SJSA1 (cell line): ENCODE results near the gene CACNG7. TPM values are rescaled to one million over a fixed set of nuclear protein-coding genes. Genes with fewer than 3 reads are reported as not detected.

Source experiments
- total RNA-seq: library from RNA; depleted of rRNA; stranded (reverse); fragments of >200 nt; shearing (Covaris generic); gene quantifications from 2 replicates; pipeline ENCODE4 v1.2.3, GENCODE V29; 2014; rRNA removed

CACNG7 gene
- total RNA-seq, 1 experiment from 2014 or later = not detected

Other genes starting within 250 kb of the CACNG7 start
- not detected in 2 replicates for gene NLRP12, start 85.0 kb upstream of the CACNG7 start, total RNA-seq
- gene MYADM, start 41.4 kb upstream of the CACNG7 start, total RNA-seq = 35.7 and 39.7 TPM in 2 replicates
- gene PRKCG, start 27.1 kb upstream of the CACNG7 start, total RNA-seq = not detected in 2 replicates
- gene CACNG8, start 53.7 kb downstream of the CACNG7 start, total RNA-seq = not detected in 2 replicates
- 0.11 TPM in 1 of 2 replicates, not detected in the other for gene CACNG6, start 82.4 kb downstream of the CACNG7 start, total RNA-seq
- not detected in 2 replicates for gene VSTM1, start 154.6 kb downstream of the CACNG7 start, total RNA-seq
- gene TARM1, start 172.1 kb downstream of the CACNG7 start, total RNA-seq = not detected in 2 replicates
- gene OSCAR, start 191.5 kb downstream of the CACNG7 start, total RNA-seq = not detected in 2 replicates
- 24.2 and 51.7 TPM in 2 replicates for gene NDUFA3, start 193.6 kb downstream of the CACNG7 start, total RNA-seq
- 31.7 and 48.5 TPM in 2 replicates for gene TFPT, start 206.4 kb downstream of the CACNG7 start, total RNA-seq
- gene PRPF31, start 206.5 kb downstream of the CACNG7 start, total RNA-seq = 70.6 and 79.9 TPM in 2 replicates
- gene CNOT3, start 228.5 kb downstream of the CACNG7 start, total RNA-seq = 13.9 and 14.2 TPM in 2 replicates